Neural cell (in vitro differentiated cells): Measurements from ENCODE around the gene SYNPO2. TPM values are rescaled to one million over a fixed set of nuclear protein-coding genes. Genes with fewer than 3 reads are reported as not detected.

Experiments
- H2AFZ ChIP-seq: fragments of 200-600, 300-800 bp; sonication (generic), shearing (Covaris generic); 2 replicates; pipeline ENCODE4 v1.6.0; 2014; ENCODE audit warnings: low read depth, mild to moderate bottlenecking, antibody characterized with exemption, low read length, moderate library complexity
- H3F3A ChIP-seq: fragments of 200-600 bp; shearing (Covaris generic); 2 replicates; pipeline ENCODE4 v1.6.1; 2016; ENCODE audit warnings: mild to moderate bottlenecking, moderate library complexity, mixed read lengths, antibody characterized with exemption, low read length; ENCODE audit not compliant: insufficient read depth, poor library complexity, severe bottlenecking
- H3K27ac ChIP-seq: fragments of 200-600, 300-800 bp; sonication (generic), shearing (Covaris generic); 2 replicates; pipeline ENCODE4 v1.5.1; 2014; ENCODE audit warnings: mild to moderate bottlenecking, low read length, moderate library complexity
- H3K27me3 ChIP-seq: fragments of 300-800, 200-600 bp; sonication (generic), shearing (Covaris generic); 2 replicates; pipeline ENCODE4 v1.6.0; 2014; ENCODE audit warnings: mild to moderate bottlenecking, low read depth, low read length, moderate library complexity; ENCODE audit not compliant: insufficient read depth
- H3K36me3 ChIP-seq: fragments of 300-800, 200-600 bp; sonication (generic), shearing (Covaris generic); 2 replicates; pipeline ENCODE4 v1.5.1; 2014; ENCODE audit warnings: mild to moderate bottlenecking, antibody characterized with exemption, low read length, moderate library complexity; ENCODE audit not compliant: insufficient read depth
- H3K4me2 ChIP-seq: fragments of 300-800, 200-600 bp; sonication (generic), shearing (Covaris generic); 2 replicates; pipeline ENCODE4 v1.6.0; 2014; ENCODE audit warnings: mild to moderate bottlenecking, low read length
- H3K4me3 ChIP-seq: fragments of 300-800, 200-600 bp; sonication (generic), shearing (Covaris generic); 2 replicates; pipeline ENCODE4 v1.5.1; 2014; ENCODE audit warnings: mild to moderate bottlenecking, low read length, moderate library complexity
- H3K79me2 ChIP-seq: fragments of 200-600 bp; shearing (Covaris generic); replicated peaks from 2 replicates; pipeline ENCODE4 v1.6.0; 2014; ENCODE audit warnings: mild to moderate bottlenecking, low read length, moderate library complexity; ENCODE audit not compliant: insufficient read depth
- H3K9ac ChIP-seq: fragments of 300-800, 200-600 bp; sonication (generic), shearing (Covaris generic); 2 replicates; pipeline ENCODE4 v1.6.1; 2016; ENCODE audit warnings: mild to moderate bottlenecking, low read length, mixed read lengths
- H3K9me2 ChIP-seq: fragments of 200-600 bp; shearing (Covaris generic); 2 replicates; pipeline ENCODE4 v1.6.1; 2016; ENCODE audit warnings: mild to moderate bottlenecking, low read length, mixed read lengths; ENCODE audit not compliant: insufficient read depth
- H3K9me3 ChIP-seq: fragments of 200-600, 300-800 bp; sonication (generic), shearing (Covaris generic); 2 replicates; pipeline ENCODE4 v1.6.1; 2016; ENCODE audit warnings: mild to moderate bottlenecking, mixed run types, low read length, moderate library complexity, mixed read lengths
- H4K20me1 ChIP-seq: fragments of 200-600 bp; shearing (Covaris generic); 2 replicates; pipeline ENCODE4 v1.6.1; 2016; ENCODE audit warnings: mild to moderate bottlenecking, mixed run types; ENCODE audit not compliant: insufficient read depth
- EP300 ChIP-seq: fragments of 450-650 bp; conservative IDR thresholded peaks from 2 replicates; pipeline ENCODE4 v1.6.1; 2014; ENCODE audit warnings: antibody characterized with exemption, mild to moderate bottlenecking, moderate library complexity; ENCODE audit not compliant: poor library complexity, severe bottlenecking
- EZH2 ChIP-seq: fragments of 200-600, 300-800 bp; shearing (Covaris generic), sonication (generic); IDR thresholded peaks from 2 replicates; pipeline ENCODE4 v1.6.1; 2014; ENCODE audit warnings: antibody characterized with exemption, low read length, borderline replicate concordance, mild to moderate bottlenecking; ENCODE audit not compliant: insufficient read depth, poor library complexity, severe bottlenecking
- MXI1 ChIP-seq: fragments of 450-650 bp; conservative IDR thresholded peaks from 2 replicates; pipeline ENCODE4 v1.6.1; 2014; ENCODE audit warnings: antibody characterized with exemption, mild to moderate bottlenecking; ENCODE audit not compliant: poor library complexity, severe bottlenecking
- POLR2AphosphoS5 ChIP-seq: IDR thresholded peaks from 2 replicates; pipeline ENCODE4 v1.6.1; 2012
- RAD21 ChIP-seq: fragments of 450-650 bp; conservative IDR thresholded peaks from 2 replicates; pipeline ENCODE4 v1.6.1; 2014; ENCODE audit warnings: antibody characterized with exemption, mild to moderate bottlenecking, moderate library complexity
- SMC3 ChIP-seq: fragments of 450-650 bp; conservative IDR thresholded peaks from 2 replicates; pipeline ENCODE4 v1.6.1; 2014; ENCODE audit warnings: antibody characterized with exemption, mild to moderate bottlenecking, moderate library complexity; ENCODE audit not compliant: poor library complexity
- TAF1 ChIP-seq: IDR thresholded peaks from 2 replicates; pipeline ENCODE4 v1.6.1; 2012; ENCODE audit warnings: low read depth
- polyA plus RNA-seq: library from polyadenylated mRNA; depleted of rRNA; stranded (reverse); fragments of >200 nt; gene quantifications from 2 replicates; pipeline ENCODE4 v1.2.3, GENCODE V29; 2014
- TF ChIP-seq, protein P1 (sequence below): IDR thresholded peaks from 2 replicates; pipeline ENCODE4 v1.6.1; 2012; ENCODE audit warnings: borderline replicate concordance
- TF ChIP-seq, protein P2 (sequence below): fragments of 450-650 bp; IDR thresholded peaks from 2 replicates; pipeline ENCODE4 v1.5.1; 2014; ENCODE audit warnings: antibody characterized with exemption, mild to moderate bottlenecking, moderate library complexity; ENCODE audit not compliant: poor library complexity, severe bottlenecking

Gene SYNPO2
- polyA plus RNA-seq, 1 donor from 2014 or later, result 0.14 TPM

DNA sequence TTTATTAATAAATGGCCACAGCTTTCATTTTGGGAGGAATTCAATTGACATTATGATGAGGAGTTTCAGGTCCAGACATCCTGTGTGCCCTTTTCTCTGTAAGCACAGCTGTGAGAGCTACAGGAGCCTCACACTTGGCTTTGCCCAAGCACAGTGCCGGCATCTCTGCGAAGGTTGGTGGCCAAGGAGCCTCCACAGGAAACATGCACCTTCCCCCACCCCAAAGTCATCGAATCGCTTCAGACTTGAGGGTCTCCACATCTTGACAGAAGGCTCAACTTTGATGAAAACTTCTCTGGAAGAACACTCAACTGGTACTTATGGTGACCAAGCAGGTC lies 100.0 kb downstream of the SYNPO2 start:
- TF ChIP-seq SMC3 (no peak), MXI1 (no peak), EZH2 (no peak)
- TF ChIP-seq, protein P1, sequence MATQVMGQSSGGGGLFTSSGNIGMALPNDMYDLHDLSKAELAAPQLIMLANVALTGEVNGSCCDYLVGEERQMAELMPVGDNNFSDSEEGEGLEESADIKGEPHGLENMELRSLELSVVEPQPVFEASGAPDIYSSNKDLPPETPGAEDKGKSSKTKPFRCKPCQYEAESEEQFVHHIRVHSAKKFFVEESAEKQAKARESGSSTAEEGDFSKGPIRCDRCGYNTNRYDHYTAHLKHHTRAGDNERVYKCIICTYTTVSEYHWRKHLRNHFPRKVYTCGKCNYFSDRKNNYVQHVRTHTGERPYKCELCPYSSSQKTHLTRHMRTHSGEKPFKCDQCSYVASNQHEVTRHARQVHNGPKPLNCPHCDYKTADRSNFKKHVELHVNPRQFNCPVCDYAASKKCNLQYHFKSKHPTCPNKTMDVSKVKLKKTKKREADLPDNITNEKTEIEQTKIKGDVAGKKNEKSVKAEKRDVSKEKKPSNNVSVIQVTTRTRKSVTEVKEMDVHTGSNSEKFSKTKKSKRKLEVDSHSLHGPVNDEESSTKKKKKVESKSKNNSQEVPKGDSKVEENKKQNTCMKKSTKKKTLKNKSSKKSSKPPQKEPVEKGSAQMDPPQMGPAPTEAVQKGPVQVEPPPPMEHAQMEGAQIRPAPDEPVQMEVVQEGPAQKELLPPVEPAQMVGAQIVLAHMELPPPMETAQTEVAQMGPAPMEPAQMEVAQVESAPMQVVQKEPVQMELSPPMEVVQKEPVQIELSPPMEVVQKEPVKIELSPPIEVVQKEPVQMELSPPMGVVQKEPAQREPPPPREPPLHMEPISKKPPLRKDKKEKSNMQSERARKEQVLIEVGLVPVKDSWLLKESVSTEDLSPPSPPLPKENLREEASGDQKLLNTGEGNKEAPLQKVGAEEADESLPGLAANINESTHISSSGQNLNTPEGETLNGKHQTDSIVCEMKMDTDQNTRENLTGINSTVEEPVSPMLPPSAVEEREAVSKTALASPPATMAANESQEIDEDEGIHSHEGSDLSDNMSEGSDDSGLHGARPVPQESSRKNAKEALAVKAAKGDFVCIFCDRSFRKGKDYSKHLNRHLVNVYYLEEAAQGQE, result no peak
- no peak overlapping the region for H3K9ac ChIP-seq
- H3K36me3 ChIP-seq, result no peaks in the 10 kb centered on the region
- no peaks in the 10 kb centered on the region for H3K27me3 ChIP-seq
- H3K9me3 ChIP-seq, result no peaks in the 10 kb centered on the region
- H4K20me1 ChIP-seq, result no peaks in the 10 kb centered on the region
- H3K9me2 ChIP-seq, result no peaks in the 10 kb centered on the region
- H3K4me2 ChIP-seq, result no peak overlapping the region
- H2AFZ ChIP-seq, result no peak overlapping the region
- no peaks in the 10 kb centered on the region for H3F3A ChIP-seq
- no peaks in the 10 kb centered on the region for H3K79me2 ChIP-seq
- no peak overlapping the region for H3K27ac ChIP-seq
- H3K4me3 ChIP-seq, result no peak overlapping the region

DNA sequence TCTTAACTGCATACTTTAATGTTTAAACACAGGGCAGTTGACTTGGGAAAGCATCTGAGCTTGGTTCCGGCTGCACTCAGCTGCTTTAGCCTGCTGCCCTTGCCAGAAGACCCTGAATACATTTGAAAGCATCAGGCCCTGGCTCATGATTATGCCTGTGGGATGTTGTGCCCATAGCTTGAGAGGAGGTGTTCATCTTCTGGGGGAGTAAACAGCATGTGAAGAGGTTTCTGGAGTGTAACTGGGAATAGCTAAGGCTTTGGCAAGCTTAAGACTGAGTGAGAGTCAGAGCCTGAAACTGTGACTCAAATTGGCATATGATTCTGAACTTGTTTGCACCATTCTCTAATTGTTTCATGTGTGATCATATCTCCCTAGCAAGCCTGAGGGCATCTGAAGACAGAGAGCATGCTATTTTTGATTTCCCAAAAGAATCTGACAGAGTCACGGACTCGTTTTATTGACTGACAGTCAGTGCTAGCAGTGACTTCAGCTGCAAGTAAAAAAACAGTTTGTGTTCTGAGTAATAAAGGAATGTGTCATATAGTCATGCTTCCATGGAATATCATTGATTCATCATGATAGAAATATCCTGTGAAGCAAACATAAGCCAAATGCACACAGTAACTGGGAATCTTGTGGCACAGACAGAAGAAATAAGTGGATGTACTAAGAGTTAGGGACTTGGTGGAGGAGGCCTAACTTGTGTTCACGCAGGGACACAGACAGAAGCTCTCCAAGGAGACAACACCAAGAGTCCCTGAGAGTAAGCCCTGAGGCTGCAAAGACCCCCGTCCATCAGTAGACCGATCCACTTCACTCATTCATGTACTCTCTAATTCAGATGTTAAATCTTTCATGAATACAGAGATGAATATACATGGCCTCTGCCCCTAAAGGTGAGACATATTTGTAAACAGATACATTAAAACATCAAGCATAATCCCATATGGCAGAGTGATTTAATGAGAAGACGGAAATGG lies 100.7 kb downstream of the SYNPO2 start:
- H3K9me3 ChIP-seq, result no peaks in the 10 kb centered on the region
- no peak overlapping the region for H3K4me3 ChIP-seq
- no peak overlapping the region for H2AFZ ChIP-seq
- no peaks in the 10 kb centered on the region for H3K36me3 ChIP-seq
- H3K9ac ChIP-seq, result no peak overlapping the region
- TF ChIP-seq, protein P1, result no peak
- TF ChIP-seq MXI1 (no peak), TAF1 (no peak), POLR2AphosphoS5 (no peak), EZH2 (no peak), SMC3 (no peak), EP300 (no peak), RAD21 (no peak)
- TF ChIP-seq, protein P2, sequence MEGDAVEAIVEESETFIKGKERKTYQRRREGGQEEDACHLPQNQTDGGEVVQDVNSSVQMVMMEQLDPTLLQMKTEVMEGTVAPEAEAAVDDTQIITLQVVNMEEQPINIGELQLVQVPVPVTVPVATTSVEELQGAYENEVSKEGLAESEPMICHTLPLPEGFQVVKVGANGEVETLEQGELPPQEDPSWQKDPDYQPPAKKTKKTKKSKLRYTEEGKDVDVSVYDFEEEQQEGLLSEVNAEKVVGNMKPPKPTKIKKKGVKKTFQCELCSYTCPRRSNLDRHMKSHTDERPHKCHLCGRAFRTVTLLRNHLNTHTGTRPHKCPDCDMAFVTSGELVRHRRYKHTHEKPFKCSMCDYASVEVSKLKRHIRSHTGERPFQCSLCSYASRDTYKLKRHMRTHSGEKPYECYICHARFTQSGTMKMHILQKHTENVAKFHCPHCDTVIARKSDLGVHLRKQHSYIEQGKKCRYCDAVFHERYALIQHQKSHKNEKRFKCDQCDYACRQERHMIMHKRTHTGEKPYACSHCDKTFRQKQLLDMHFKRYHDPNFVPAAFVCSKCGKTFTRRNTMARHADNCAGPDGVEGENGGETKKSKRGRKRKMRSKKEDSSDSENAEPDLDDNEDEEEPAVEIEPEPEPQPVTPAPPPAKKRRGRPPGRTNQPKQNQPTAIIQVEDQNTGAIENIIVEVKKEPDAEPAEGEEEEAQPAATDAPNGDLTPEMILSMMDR, result no peak
- H3K27ac ChIP-seq, result no peak overlapping the region
- H3K79me2 ChIP-seq, result no peaks in the 10 kb centered on the region
- H3K27me3 ChIP-seq, result no peaks in the 10 kb centered on the region
- no peak overlapping the region for H3K4me2 ChIP-seq
- H3F3A ChIP-seq, result no peaks in the 10 kb centered on the region
- no peaks in the 10 kb centered on the region for H4K20me1 ChIP-seq
- H3K9me2 ChIP-seq, result no peaks in the 10 kb centered on the region
